Fibroblast of lung (primary cell): ENCODE measurements around the gene GRIN3B. TPM values are rescaled to one million over a fixed set of nuclear protein-coding genes. Genes with fewer than 3 reads are reported as not detected.

Source experiments
- DNase-seq, 2 donors: peaks; one replicate each; pipeline versions ENCODE4 v3.0.0 to v3.0.0-alpha.2; 2010; ENCODE audit warnings: low read depth in 2 of 2
- H2AFZ ChIP-seq: 2 replicates; pipeline ENCODE4 v1.5.1; 2012; ENCODE audit warnings: low read length, control low read depth, inconsistent platforms
- H3K27ac ChIP-seq: 2 replicates; pipeline ENCODE4 v1.5.1; 2011; ENCODE audit warnings: low read length, control low read depth; ENCODE audit not compliant: insufficient read depth
- H3K27me3 ChIP-seq: 2 replicates; pipeline ENCODE4 v1.5.1; 2011; ENCODE audit warnings: mild to moderate bottlenecking, low read length; ENCODE audit not compliant: control insufficient read depth, insufficient read depth
- H3K36me3 ChIP-seq: 2 replicates; pipeline ENCODE4 v1.5.1; 2011; ENCODE audit warnings: low read length; ENCODE audit not compliant: control insufficient read depth, insufficient read depth
- H3K4me1 ChIP-seq: 2 replicates; pipeline ENCODE4 v1.5.1; 2011; ENCODE audit warnings: low read length; ENCODE audit not compliant: control insufficient read depth, insufficient read depth; ENCODE audit errors: extremely low read depth
- H3K4me2 ChIP-seq: 2 replicates; pipeline ENCODE4 v1.5.1; 2011; ENCODE audit warnings: low read length, control low read depth; ENCODE audit not compliant: insufficient read depth; ENCODE audit errors: extremely low read depth
- H3K4me3 ChIP-seq, 4 experiments: fragments of 200-600 bp in 1 of 4; sonication (generic) in 1 of 4; replicated peaks in 1 of 4; 2 replicates each; pipeline ENCODE4 v1.5.1; 2011 to 2016; ENCODE audit warnings: low read length in 4 of 4, low read depth in 3 of 4, mild to moderate bottlenecking in 3 of 4, control low read depth in 2 of 4, inconsistent platforms in 1 of 4, mixed read lengths in 1 of 4; ENCODE audit not compliant: insufficient read depth in 1 of 4; ENCODE audit errors: control extremely low read depth in 1 of 4
- H3K79me2 ChIP-seq: 2 replicates; pipeline ENCODE4 v1.5.1; 2012; ENCODE audit warnings: mild to moderate bottlenecking, low read length, inconsistent platforms; ENCODE audit not compliant: control insufficient read depth, insufficient read depth
- H3K9ac ChIP-seq: 2 replicates; pipeline ENCODE4 v1.5.1; 2011; ENCODE audit warnings: mild to moderate bottlenecking, low read length, control low read depth; ENCODE audit not compliant: insufficient read depth
- H3K9me3 ChIP-seq: 2 replicates; pipeline ENCODE4 v1.5.1; 2012; ENCODE audit warnings: low read depth, low read length; ENCODE audit not compliant: control insufficient read depth, insufficient read depth
- H4K20me1 ChIP-seq: 2 replicates; pipeline ENCODE4 v1.5.1; 2011; ENCODE audit warnings: low read length; ENCODE audit not compliant: control insufficient read depth, insufficient read depth; ENCODE audit errors: extremely low read depth
- EZH2 ChIP-seq: IDR thresholded peaks from 2 replicates; pipeline ENCODE4 v1.5.1; 2012; ENCODE audit warnings: low read length, control low read depth, mild to moderate bottlenecking; ENCODE audit errors: missing control alignments
- polyA plus RNA-seq, 2 donors: library from polyadenylated mRNA; depleted of rRNA in 1 of 2; stranded (reverse) in 1 of 2; unstranded in 1 of 2; fragments of >200 nt; gene quantifications; 2 replicates each; pipeline ENCODE4 v1.2.1, GENCODE V29; 2011 to 2012; ENCODE audit warnings: missing spikeins in 1 of 2
- total RNA-seq: library from RNA; depleted of rRNA; stranded (reverse); fragments of >200 nt; gene quantifications from 2 replicates; pipeline ENCODE4 v1.2.1, GENCODE V29; 2014
- TF ChIP-seq, protein P1 (sequence below), 2 donors: IDR thresholded peaks in 1 of 2; conservative IDR thresholded peaks in 1 of 2; 1 replicate in 1 of 2; 2 replicates in 1 of 2; pipeline ENCODE4 v1.5.1; 2011 to 2012; ENCODE audit warnings: low read length in 2 of 2, control low read depth in 1 of 2, inconsistent platforms in 1 of 2, low read depth in 1 of 2, mild to moderate bottlenecking in 1 of 2

The GRIN3B gene
- total and polyA plus RNA-seq, 2 donors (not counting 1 experiment from before 2014, with no cell fraction given) = 0.12 to 0.66 TPM

DNA sequence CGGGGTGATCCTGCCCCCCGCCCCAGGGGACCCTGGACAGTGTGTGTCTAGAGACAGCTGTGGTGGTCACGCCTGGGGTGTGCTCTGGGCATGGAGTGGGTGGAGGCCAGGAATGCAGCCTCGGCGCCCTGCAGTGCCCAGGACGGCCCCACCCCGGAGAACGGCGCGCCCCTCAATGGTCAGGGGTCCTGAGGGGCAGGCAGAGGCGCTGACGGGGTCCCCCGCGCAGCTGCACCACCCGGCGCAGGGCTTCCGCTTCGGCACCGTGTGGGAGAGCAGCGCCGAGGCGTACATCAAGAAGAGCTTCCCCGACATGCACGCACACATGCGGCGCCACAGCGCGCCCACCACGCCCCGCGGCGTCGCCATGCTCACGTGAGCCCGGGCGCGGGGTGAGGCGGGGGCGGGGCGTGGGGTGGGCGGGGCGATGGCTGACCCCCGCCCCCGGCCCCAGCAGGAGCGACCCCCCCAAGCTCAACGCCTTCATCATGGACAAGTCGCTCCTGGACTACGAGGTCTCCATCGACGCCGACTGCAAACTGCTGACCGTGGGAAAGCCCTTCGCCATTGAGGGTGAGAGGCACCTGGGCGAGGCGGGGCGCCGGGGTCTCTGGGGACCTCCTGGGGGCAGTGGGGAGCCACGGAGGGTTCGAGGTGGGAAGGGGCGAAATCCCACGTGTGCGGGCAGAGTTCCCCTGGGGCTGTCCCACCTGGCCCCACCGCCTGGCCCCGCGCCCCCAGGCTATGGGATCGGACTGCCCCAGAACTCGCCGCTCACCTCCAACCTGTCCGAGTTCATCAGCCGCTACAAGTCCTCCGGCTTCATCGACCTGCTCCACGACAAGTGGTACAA, 7.4 kb downstream of the GRIN3B start:
- TF ChIP-seq EZH2 = no peak
- TF ChIP-seq, protein P1, sequence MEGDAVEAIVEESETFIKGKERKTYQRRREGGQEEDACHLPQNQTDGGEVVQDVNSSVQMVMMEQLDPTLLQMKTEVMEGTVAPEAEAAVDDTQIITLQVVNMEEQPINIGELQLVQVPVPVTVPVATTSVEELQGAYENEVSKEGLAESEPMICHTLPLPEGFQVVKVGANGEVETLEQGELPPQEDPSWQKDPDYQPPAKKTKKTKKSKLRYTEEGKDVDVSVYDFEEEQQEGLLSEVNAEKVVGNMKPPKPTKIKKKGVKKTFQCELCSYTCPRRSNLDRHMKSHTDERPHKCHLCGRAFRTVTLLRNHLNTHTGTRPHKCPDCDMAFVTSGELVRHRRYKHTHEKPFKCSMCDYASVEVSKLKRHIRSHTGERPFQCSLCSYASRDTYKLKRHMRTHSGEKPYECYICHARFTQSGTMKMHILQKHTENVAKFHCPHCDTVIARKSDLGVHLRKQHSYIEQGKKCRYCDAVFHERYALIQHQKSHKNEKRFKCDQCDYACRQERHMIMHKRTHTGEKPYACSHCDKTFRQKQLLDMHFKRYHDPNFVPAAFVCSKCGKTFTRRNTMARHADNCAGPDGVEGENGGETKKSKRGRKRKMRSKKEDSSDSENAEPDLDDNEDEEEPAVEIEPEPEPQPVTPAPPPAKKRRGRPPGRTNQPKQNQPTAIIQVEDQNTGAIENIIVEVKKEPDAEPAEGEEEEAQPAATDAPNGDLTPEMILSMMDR (conservative IDR thresholded peaks at IDR 0.05 in 1 of 2, IDR thresholded peaks at IDR 0.05 in 1 of 2; ENCODE audit: low read depth in 1 of 2, low read length in 2 of 2) = no peak
- H4K20me1 ChIP-seq = no peaks in the 10 kb centered on the region
- no peak overlapping the region for H2AFZ ChIP-seq
- H3K4me2 ChIP-seq = no peak overlapping the region
- H3K9ac ChIP-seq = no peak overlapping the region
- H3K9me3 ChIP-seq = no peaks in the 10 kb centered on the region
- no peak overlapping the region for H3K4me3 ChIP-seq
- H3K27ac ChIP-seq = no peak overlapping the region
- DNase-seq = no peak
- no peaks in the 10 kb centered on the region for H3K27me3 ChIP-seq
- peaks cover 16% of the 10 kb centered on the region for H3K4me1 ChIP-seq
- peaks cover 3% of the 10 kb centered on the region for H3K79me2 ChIP-seq
- H3K36me3 ChIP-seq = peaks cover 13% of the 10 kb centered on the region

DNA sequence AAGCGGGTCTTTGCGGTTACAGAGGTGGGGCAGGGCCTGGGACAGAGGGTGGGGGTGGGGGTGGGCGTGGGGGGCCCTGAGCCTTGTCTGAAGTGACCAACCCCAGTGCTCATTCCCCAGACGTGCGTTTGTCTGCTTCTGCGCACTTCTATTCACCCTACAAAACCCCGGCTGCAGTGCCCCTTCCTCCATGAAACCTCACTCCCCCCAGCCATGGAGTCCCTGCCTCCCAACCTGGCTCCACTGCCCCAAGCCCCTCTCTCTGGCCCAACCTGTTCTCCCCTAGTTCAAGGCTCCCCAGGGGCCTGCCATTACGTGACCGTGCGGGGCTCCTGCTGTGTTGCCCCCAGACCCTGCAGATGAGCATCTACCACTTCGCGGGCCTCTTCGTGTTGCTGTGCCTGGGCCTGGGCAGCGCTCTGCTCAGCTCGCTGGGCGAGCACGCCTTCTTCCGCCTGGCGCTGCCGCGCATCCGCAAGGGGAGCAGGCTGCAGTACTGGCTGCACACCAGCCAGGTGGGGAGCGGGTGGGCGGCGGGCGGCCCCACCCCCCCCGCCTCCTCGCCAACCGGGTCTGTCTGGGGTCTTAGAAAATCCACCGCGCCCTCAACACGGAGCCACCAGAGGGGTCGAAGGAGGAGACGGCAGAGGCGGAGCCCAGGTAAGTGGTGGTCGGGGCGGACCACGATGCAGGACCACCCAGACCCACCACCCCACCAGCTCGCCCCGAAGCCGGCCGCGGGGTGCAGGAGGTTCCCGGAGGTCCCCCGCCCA, 8.2 kb downstream of the GRIN3B start:
- H3K36me3 ChIP-seq = peaks cover 14% of the 10 kb centered on the region
- H3K4me2 ChIP-seq = peak overlapping the region; percentile 35
- H3K4me1 ChIP-seq = peaks cover 16% of the 10 kb centered on the region
- TF ChIP-seq, protein P1 (conservative IDR thresholded peaks at IDR 0.05 in 1 of 2, IDR thresholded peaks at IDR 0.05 in 1 of 2; ENCODE audit: low read depth in 1 of 2, low read length in 2 of 2) = no peak
- no peaks in the 10 kb centered on the region for H3K9me3 ChIP-seq
- H4K20me1 ChIP-seq = no peaks in the 10 kb centered on the region
- peak overlapping the region; percentile 76 for H3K27ac ChIP-seq
- no peak for DNase-seq
- peak overlapping the region; percentile 55 for H3K9ac ChIP-seq
- H3K27me3 ChIP-seq = no peaks in the 10 kb centered on the region
- H2AFZ ChIP-seq = no peak overlapping the region
- H3K79me2 ChIP-seq = peaks cover 10% of the 10 kb centered on the region
- H3K4me3 ChIP-seq = peak overlapping the region in 1 of 4 experiments; percentile 22
